Inferior parietal cortex (tissue), 1 donor: ENCODE measurements around the gene KIAA1191.
A peak's percentile ranks its signal among the peaks of the same experiment; 100 is the strongest.

Experiments used
- DNase-seq: peaks from one replicate; pipeline ENCODE4 v3.0.0-alpha.2; 2016; ENCODE audit errors: extremely low spot score

Gene KIAA1191

GRCh38 chr5:176365351-176366231 lies 4.0 kb upstream of the KIAA1191 start, which contains the start of gene ARL10:
Gene ARL10, plus strand, starts transcription at chr5:176365487. Its CDS starts 77 bp downstream, at chr5:176365564.
- DNase-seq: peak; percentile 17

- DNase-seq: peak; percentile 23
These were observed 3.3 kb upstream of the KIAA1191 start for GRCh38 chr5:176364765-176365350.

- no peak for DNase-seq
These were observed 598 bp upstream of the KIAA1191 start for GRCh38 chr5:176362233-176362490.

GRCh38 chr5:176360894-176361436 lies 599 bp downstream of the KIAA1191 start:
- no peak for DNase-seq

GRCh38 chr5:176359658-176360057 lies 1.9 kb downstream of the KIAA1191 start:
- DNase-seq: no peak

GRCh38 chr5:176356179-176356566 lies 5.4 kb downstream of the KIAA1191 start:
- no peak for DNase-seq

- no peak for DNase-seq
These were observed 6.0 kb downstream of the KIAA1191 start for GRCh38 chr5:176355400-176356178.

GRCh38 chr5:176353533-176353932 lies 8.0 kb downstream of the KIAA1191 start:
- DNase-seq: no peak

GRCh38 chr5:176352116-176352878 lies 9.3 kb downstream of the KIAA1191 start:
- no peak for DNase-seq

GRCh38 chr5:176350416-176350815 lies 11.1 kb downstream of the KIAA1191 start:
- no peak for DNase-seq

- DNase-seq: no peak
These were observed 18.7 kb downstream of the KIAA1191 start for GRCh38 chr5:176342766-176343458.

GRCh38 chr5:176342158-176342483 lies 19.4 kb downstream of the KIAA1191 start:
- DNase-seq: no peak

- no peak for DNase-seq
These were observed 20.0 kb downstream of the KIAA1191 start for GRCh38 chr5:176341325-176342157.

GRCh38 chr5:176339304-176339703 lies 22.3 kb downstream of the KIAA1191 start:
- no peak for DNase-seq

- no peak for DNase-seq
These were observed 23.7 kb downstream of the KIAA1191 start for GRCh38 chr5:176337913-176338312.

- no peak for DNase-seq
These were observed 27.4 kb downstream of the KIAA1191 start for GRCh38 chr5:176334031-176334770.

- no peak for DNase-seq
These were observed 41.0 kb downstream of the KIAA1191 start for GRCh38 chr5:176320577-176320976.

- DNase-seq: no peak
These were observed 41.6 kb downstream of the KIAA1191 start for GRCh38 chr5:176319827-176320554.
